Mesodermal cell (in vitro differentiated cells): ENCODE data around the gene PAX3.

ENCODE experiments used
- H3K27ac ChIP-seq: 2 replicates; pipeline ENCODE4 v1.7.0; 2013; ENCODE audit warnings: mild to moderate bottlenecking, low read depth, low read length, moderate library complexity; ENCODE audit not compliant: severe bottlenecking
- H3K36me3 ChIP-seq: 2 replicates; pipeline ENCODE4 v1.7.1; 2013; ENCODE audit warnings: mild to moderate bottlenecking, low read length, moderate library complexity; ENCODE audit not compliant: control insufficient read depth, insufficient read depth
- H3K4me1 ChIP-seq: one replicate; pipeline ENCODE4 v1.7.1; 2013; ENCODE audit warnings: mild to moderate bottlenecking, low read length; ENCODE audit not compliant: insufficient read depth, control insufficient read depth, poor library complexity, severe bottlenecking
- H3K4me3 ChIP-seq: 2 replicates; pipeline ENCODE4 v1.7.0; 2013; ENCODE audit warnings: low read length, control low read depth, mild to moderate bottlenecking; ENCODE audit not compliant: insufficient read depth, poor library complexity, severe bottlenecking; ENCODE audit errors: extremely low read depth
- H3K9me3 ChIP-seq: 2 replicates; pipeline ENCODE4 v1.7.1; 2013; ENCODE audit warnings: mild to moderate bottlenecking, low read length, moderate library complexity; ENCODE audit not compliant: control insufficient read depth
- WGBS, 2 experiments: methylation state at CpG; one replicate each; pipeline ENCODE4 v1.1.5; 2013; ENCODE audit warnings: missing lambda C conversion rate in 2 of 2; ENCODE audit not compliant: insufficient coverage in 2 of 2; 5-methylcytosine and 5-hydroxymethylcytosine counted together

The PAX3 gene

GRCh38 chr2:222303045-222303827 lies 4.4 kb upstream of the PAX3 start:
- Histone ChIP-seq H3K9me3 (no peaks in the 10 kb centered on the region), H3K27ac (no peak overlapping the region), H3K4me1 (peaks cover 35% of the 10 kb centered on the region), H3K36me3 (no peaks in the 10 kb centered on the region), H3K4me3 (no peak overlapping the region)
- WGBS, 2 experiments = 4 to 5% methylated on average over 21 to 23 of the region's 24 CpGs

DNA sequence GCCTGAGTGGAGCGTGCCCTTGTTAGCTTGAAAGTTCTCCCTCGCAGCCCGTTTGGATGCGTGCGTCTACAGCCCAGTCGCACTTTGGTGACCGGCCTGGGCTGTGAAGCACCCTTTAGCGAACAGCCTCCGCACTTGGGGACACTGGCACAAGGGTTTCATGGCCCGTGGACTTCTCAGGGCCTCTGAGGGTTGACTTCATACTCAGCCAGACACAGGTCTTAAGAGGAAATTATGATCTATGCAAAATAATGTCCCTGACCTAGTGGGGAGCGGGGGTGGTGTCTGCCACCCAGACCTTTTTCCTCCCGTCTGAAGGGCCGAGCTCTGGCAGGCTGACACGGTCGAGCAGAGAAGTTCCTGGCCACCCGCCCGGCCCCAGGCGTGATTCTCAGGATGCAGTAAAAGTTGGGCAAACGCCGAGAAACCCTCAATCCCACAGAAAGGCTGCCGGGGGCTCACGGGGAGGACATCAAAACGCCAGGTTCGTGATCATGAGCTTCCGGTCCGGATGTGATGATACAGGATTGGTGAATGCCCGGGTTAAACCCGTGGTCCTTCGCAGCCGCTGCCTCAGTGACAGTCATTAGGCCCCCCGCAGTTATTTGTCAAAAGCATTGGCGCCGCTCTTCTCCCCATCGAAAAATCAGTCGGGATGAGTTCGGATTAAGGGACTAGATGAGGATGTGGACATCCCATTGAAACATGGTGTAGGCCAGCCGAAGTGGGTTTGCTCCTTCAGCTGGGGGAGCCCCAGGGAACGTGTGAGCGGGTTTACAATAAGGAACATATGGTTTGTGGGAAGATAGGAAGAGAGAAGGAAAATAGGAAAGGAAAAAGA lies 3.6 kb upstream of the PAX3 start:
- WGBS, 2 experiments = 2% methylated on average over 32 to 37 of the region's 39 CpGs
- no peak overlapping the region for H3K27ac ChIP-seq
- no peaks in the 10 kb centered on the region for H3K9me3 ChIP-seq
- H3K36me3 ChIP-seq = no peaks in the 10 kb centered on the region
- H3K4me3 ChIP-seq = no peak overlapping the region
- H3K4me1 ChIP-seq = peaks cover 39% of the 10 kb centered on the region

DNA sequence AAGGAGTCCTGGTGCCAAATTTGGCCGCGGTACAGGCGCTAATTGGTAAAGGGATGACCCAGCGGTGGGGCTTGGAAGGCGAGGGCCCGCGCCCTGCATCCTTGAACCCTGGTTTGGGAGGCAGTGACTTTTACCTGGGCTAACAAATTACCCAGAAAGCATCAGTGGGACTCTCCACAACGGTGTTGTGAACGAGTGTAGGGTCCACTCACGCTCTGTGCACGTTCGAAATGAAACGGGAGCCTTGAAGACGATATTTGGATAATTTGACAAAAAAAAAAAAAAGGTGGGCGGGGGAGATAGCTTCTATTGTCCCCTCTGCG lies 3.0 kb upstream of the PAX3 start:
- 0 to 3% methylated on average over 10 to 13 of the region's 16 CpGs for WGBS, 2 experiments
- H3K9me3 ChIP-seq = no peaks in the 10 kb centered on the region
- peaks cover 37% of the 10 kb centered on the region for H3K4me1 ChIP-seq
- no peak overlapping the region for H3K4me3 ChIP-seq
- no peaks in the 10 kb centered on the region for H3K36me3 ChIP-seq
- H3K27ac ChIP-seq = no peak overlapping the region

DNA sequence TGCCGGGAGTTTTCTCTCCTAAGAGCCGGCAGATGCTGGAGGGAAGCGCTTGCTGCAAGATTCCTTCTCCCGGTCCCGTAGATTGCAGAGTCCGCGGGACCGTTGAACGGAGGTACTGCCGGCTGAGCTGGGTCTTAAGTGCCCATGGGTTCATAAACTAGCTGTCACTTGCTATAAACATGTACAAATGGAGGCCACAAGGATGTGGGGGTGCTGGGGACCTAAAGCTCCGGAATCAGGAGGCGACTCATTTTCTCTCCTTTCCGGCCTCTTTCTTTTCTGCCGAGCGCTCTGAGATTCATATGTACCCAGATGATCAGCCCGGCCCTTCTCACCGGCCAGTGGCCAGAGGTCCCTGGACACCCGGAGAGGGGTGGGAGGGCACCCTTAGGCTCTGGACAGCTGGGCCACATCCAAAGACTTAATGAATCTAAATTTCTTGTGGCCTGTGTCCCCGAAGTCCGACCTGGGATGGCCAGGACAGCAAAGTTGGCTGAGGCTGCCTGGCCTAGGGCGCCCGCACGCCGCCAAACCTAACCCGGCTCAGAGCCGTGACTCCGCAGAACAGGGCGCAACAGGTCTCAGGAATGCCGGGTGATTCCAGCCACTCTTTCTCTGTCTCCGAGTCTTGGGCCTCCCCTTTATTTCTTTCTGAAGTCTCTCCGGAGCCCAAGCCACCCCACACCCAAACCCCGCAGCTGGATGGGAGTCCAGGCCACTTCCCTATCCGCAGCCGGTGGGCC lies 2.4 kb upstream of the PAX3 start:
- H3K36me3 ChIP-seq = no peaks in the 10 kb centered on the region
- H3K27ac ChIP-seq = no peak overlapping the region
- WGBS, 2 experiments = 1 to 2% methylated on average over 21 to 31 of the region's 34 CpGs
- H3K9me3 ChIP-seq = no peaks in the 10 kb centered on the region
- peaks cover 39% of the 10 kb centered on the region for H3K4me1 ChIP-seq
- H3K4me3 ChIP-seq = peak overlapping the region; percentile 3

DNA sequence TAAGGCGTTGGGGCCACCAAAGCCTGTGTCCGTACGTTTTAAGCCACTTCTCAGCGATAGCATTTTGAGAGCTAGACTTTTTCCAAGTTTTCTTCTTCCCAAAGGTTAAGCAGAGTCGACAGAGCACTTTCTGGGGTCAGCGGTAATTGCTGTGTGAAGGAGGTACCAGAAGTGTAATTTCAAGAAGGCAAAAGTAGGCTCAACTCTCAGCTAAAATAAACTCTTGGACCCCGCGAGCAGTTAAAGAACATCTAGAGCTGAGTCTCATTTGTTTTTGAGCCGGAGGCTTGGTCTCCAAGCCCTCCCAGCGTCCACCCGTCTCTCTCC lies 1.9 kb upstream of the PAX3 start:
- no peaks in the 10 kb centered on the region for H3K9me3 ChIP-seq
- H3K27ac ChIP-seq = no peak overlapping the region
- peak overlapping the region; percentile 3 for H3K4me3 ChIP-seq
- peaks cover 38% of the 10 kb centered on the region for H3K4me1 ChIP-seq
- 5% methylated on average over 8 to 11 of the region's 11 CpGs for WGBS, 2 experiments
- H3K36me3 ChIP-seq = no peaks in the 10 kb centered on the region

GRCh38 chr2:222299906-222300725 lies 1.3 kb upstream of the PAX3 start:
- no peaks in the 10 kb centered on the region for H3K9me3 ChIP-seq
- H3K4me3 ChIP-seq = no peak overlapping the region
- H3K27ac ChIP-seq = peak overlapping the region; percentile 57
- WGBS, 2 experiments = 1 to 3% methylated on average over 16 to 17 of the region's 20 CpGs
- H3K36me3 ChIP-seq = no peaks in the 10 kb centered on the region
- peaks cover 43% of the 10 kb centered on the region for H3K4me1 ChIP-seq

GRCh38 chr2:222298001-222298310 lies 842 bp downstream of the PAX3 start:
- peak overlapping the region; percentile 47 for H3K4me3 ChIP-seq
- H3K4me1 ChIP-seq = peaks cover 36% of the 10 kb centered on the region
- 2% methylated on average over 11 of the region's 16 CpGs for WGBS, 2 experiments
- H3K36me3 ChIP-seq = no peaks in the 10 kb centered on the region
- H3K9me3 ChIP-seq = no peaks in the 10 kb centered on the region
- H3K27ac ChIP-seq = peak overlapping the region; percentile 41

DNA sequence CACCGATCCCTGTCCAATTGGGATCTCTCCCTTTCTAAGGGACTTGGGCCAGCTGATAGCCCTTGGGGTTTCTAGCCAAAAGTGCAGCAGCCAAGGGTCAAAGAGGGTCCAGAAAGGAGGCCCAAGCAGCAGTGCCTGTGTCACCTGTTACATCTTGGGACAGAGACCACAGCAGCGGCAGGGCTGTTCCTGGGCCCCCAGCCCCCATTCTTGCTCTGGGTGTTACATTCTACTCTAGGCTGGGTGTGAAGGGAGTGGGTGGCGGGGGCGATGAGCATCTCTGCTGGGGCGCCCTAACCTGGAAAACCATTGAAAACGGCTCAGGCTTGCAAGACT lies 1.2 kb downstream of the PAX3 start:
- H3K9me3 ChIP-seq = no peaks in the 10 kb centered on the region
- WGBS, 2 experiments = 5 to 7% methylated on average over 5 to 6 of the region's 6 CpGs
- H3K4me1 ChIP-seq = peaks cover 36% of the 10 kb centered on the region
- H3K4me3 ChIP-seq = peak overlapping the region; percentile 47
- H3K36me3 ChIP-seq = no peaks in the 10 kb centered on the region
- no peak overlapping the region for H3K27ac ChIP-seq

DNA sequence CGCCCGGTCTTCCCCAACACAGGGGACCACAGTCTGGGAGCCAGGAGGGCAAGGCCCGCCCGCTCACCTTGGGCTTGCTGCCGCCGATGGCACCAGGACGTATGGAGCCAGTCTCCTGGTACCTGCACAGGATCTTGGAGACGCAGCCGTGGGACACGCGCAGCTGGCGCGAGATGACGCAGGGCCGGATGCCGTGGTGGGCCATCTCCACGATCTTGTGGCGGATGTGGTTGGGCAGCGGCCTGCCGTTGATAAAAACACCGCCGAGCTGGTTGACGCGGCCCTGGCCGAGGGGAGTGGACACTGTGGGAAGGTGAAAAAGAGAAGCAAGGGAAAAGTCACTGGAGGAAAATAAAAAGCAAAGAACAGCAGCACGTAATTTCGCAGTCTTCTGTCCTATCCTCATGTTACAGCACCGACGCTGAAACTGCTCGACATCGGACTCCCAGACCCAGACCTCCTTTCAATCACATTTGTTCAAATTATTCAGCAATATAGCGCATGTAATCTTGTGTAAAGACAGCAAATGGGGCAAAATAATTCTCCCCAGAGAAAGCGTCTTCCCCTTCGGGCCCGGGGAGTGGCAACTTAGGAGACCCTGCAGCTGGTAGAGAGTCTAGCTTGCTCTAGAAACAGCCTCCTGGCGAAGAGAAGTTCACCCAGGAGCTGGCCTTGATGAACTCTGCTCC lies 1.7 kb downstream of the PAX3 start:
- peak overlapping the region; percentile 47 for H3K4me3 ChIP-seq
- H3K27ac ChIP-seq = no peak overlapping the region

DNA sequence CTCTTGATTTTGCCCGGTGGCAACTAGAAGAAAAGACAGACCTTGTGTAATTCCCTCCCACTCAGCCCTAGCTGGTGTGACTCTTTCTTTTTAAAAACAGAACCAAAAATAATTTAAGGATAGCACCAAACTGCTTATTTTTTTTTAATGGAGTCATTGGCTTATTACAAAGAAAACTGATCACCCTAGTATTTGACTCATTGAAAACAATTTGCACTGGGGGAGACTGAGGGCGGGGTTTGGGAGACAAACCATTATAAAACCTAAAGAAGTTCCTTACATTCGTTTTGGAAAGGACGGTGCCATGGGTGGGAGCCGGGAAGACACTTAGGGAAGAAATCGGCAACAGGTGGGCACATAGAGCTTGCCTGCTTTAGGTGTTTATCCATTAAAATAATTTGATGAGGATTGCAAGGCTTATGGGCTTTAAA lies 2.5 kb downstream of the PAX3 start:
- Histone ChIP-seq H3K4me1 (peaks cover 35% of the 10 kb centered on the region), H3K9me3 (no peaks in the 10 kb centered on the region), H3K27ac (no peak overlapping the region), H3K4me3 (peak overlapping the region; percentile 47), H3K36me3 (no peaks in the 10 kb centered on the region)
- WGBS, 2 experiments = 0% methylated on average over 1 to 3 of the region's 6 CpGs

More for the DNA sequence above, 1.7 kb downstream of the PAX3 start:
- WGBS, 2 experiments = 4 to 5% methylated on average over 27 to 30 of the region's 36 CpGs
- no peaks in the 10 kb centered on the region for H3K9me3 ChIP-seq
- no peaks in the 10 kb centered on the region for H3K36me3 ChIP-seq
- H3K4me1 ChIP-seq = peaks cover 37% of the 10 kb centered on the region
